ENCODE data around the gene HMG20A. TPM values are rescaled to one million over a fixed set of nuclear protein-coding genes. Genes with fewer than 3 reads are reported as not detected.
A peak's percentile ranks its signal among the peaks of the same experiment; 100 is the strongest.

HMG20A gene
- total and polyA plus RNA-seq, 10 donors = 17.9 to 107 (median 77.2) TPM

- TF ChIP-seq POLR2A (IDR thresholded peaks at IDR 0.05) = no peak
- no peak for TF ChIP-seq CTCF (IDR thresholded peaks at IDR 0.05 in 8 of 11, conservative IDR thresholded peaks at IDR 0.05 in 3 of 11)
- TF ChIP-seq POLR2AphosphoS5 (IDR thresholded peaks at IDR 0.05) = no peak
- 93 to 100% (median 97%) methylated on average over 1 of the region's 1 CpG for WGBS, 5 donors
- intact Hi-C loops (cut with DNase I; ENCODE audit: low total_unique reads) = no loop called here
These were observed 36.1 kb downstream of the HMG20A start for GRCh38 chr15:77456746-77457145.

GRCh38 chr15:77457191-77457904 lies 36.7 kb downstream of the HMG20A start:
- no peak for TF ChIP-seq POLR2AphosphoS5 (IDR thresholded peaks at IDR 0.05)
- TF ChIP-seq CTCF (IDR thresholded peaks at IDR 0.05 in 8 of 11, conservative IDR thresholded peaks at IDR 0.05 in 3 of 11) = no peak
- TF ChIP-seq POLR2A (IDR thresholded peaks at IDR 0.05) = no peak
- no peak for DNase-seq
- Histone ChIP-seq H3K27ac (peak overlapping the region in 7 of 8 donors; percentile 25 to 53 (median 43)), H3K4me3 (no peak overlapping the region), H3K9me3 (no peaks in the 10 kb centered on the region), H3K27me3 (replicated peaks in 1 of 7) (no peaks in the 10 kb centered on the region), H3K36me3 (peaks cover 0 to 41% (median 14%) of the 10 kb centered on the region in 6 donors), H3K4me1 (peaks cover 8 to 53% (median 38%) of the 10 kb centered on the region in 6 donors)
- 62 to 78% (median 70%) methylated on average over 5 of the region's 5 CpGs for WGBS, 5 donors
- intact Hi-C loops (cut with DNase I; ENCODE audit: low total_unique reads) = no loop called here

More at GRCh38 chr15:77456746-77457145, 36.1 kb downstream of the HMG20A start:
- Histone ChIP-seq H3K27ac (peak overlapping the region in 7 of 8 donors; percentile 16 to 53 (median 43)), H3K4me1 (peaks cover 8 to 49% (median 38%) of the 10 kb centered on the region in 6 donors), H3K9me3 (no peaks in the 10 kb centered on the region), H3K4me3 (no peak overlapping the region), H3K27me3 (replicated peaks in 1 of 7) (no peaks in the 10 kb centered on the region), H3K36me3 (peaks cover 0 to 37% (median 14%) of the 10 kb centered on the region in 6 donors)
- no peak for DNase-seq

GRCh38 chr15:77457905-77458265 lies 37.2 kb downstream of the HMG20A start:
- TF ChIP-seq POLR2AphosphoS5 (IDR thresholded peaks at IDR 0.05) (no peak), POLR2A (IDR thresholded peaks at IDR 0.05) (no peak), CTCF (IDR thresholded peaks at IDR 0.05 in 8 of 11, conservative IDR thresholded peaks at IDR 0.05 in 3 of 11) (no peak)
- no peaks in the 10 kb centered on the region for H3K27me3 ChIP-seq (replicated peaks in 1 of 7)
- H3K4me3 ChIP-seq = no peak overlapping the region
- H3K27ac ChIP-seq = peak overlapping the region in 7 of 8 donors; percentile 25 to 53 (median 43)
- intact Hi-C loops (cut with DNase I; ENCODE audit: low total_unique reads) = no loop called here
- peaks cover 0 to 43% (median 16%) of the 10 kb centered on the region in 6 donors for H3K36me3 ChIP-seq
- H3K4me1 ChIP-seq = peaks cover 8 to 53% (median 38%) of the 10 kb centered on the region in 6 donors
- DNase-seq = no peak
- no peaks in the 10 kb centered on the region for H3K9me3 ChIP-seq

GRCh38 chr15:77459031-77459430 lies 38.3 kb downstream of the HMG20A start:
- Histone ChIP-seq H3K27me3 (replicated peaks in 1 of 7) (no peaks in the 10 kb centered on the region), H3K9me3 (no peaks in the 10 kb centered on the region), H3K27ac (no peak overlapping the region), H3K36me3 (peaks cover 0 to 55% (median 22%) of the 10 kb centered on the region in 6 donors), H3K4me1 (peaks cover 8 to 53% (median 38%) of the 10 kb centered on the region in 6 donors), H3K4me3 (no peak overlapping the region)
- intact Hi-C loops (cut with DNase I; ENCODE audit: low total_unique reads) = no loop called here
- 88 to 97% (median 89%) methylated on average over 2 of the region's 2 CpGs for WGBS, 5 donors
- TF ChIP-seq POLR2A (IDR thresholded peaks at IDR 0.05) = no peak
- no peak for TF ChIP-seq CTCF (IDR thresholded peaks at IDR 0.05 in 8 of 11, conservative IDR thresholded peaks at IDR 0.05 in 3 of 11)
- TF ChIP-seq POLR2AphosphoS5 (IDR thresholded peaks at IDR 0.05) = no peak
- no peak for DNase-seq
